WTC11 (cell line): ENCODE data around the gene SDR9C7.

Source experiments
- CBFB ChIP-seq: sonication (generic); formaldehyde crosslinking; IDR thresholded peaks from 2 replicates; pipeline ENCODE4 v1.8.1; 2022; ENCODE audit warnings: mild to moderate bottlenecking, low read depth, missing genetic modification reagents
- NR1H2 ChIP-seq: sonication (generic); formaldehyde crosslinking; IDR thresholded peaks from 2 replicates; pipeline ENCODE4 v1.9.0; 2021; ENCODE audit warnings: mild to moderate bottlenecking, moderate library complexity, missing genetic modification reagents
- RELA ChIP-seq: sonication (generic); formaldehyde crosslinking; IDR thresholded peaks from 2 replicates; pipeline ENCODE4 v1.8.1; 2022; ENCODE audit warnings: missing genetic modification reagents, mild to moderate bottlenecking, borderline replicate concordance
- ZNF263 ChIP-seq: sonication (generic); formaldehyde crosslinking; IDR thresholded peaks from 2 replicates; pipeline ENCODE4 v1.8.1; 2022; ENCODE audit warnings: low read depth, mild to moderate bottlenecking, moderate library complexity, missing genetic modification reagents
- TF ChIP-seq, protein P1 (sequence below): fragments of 200-600 bp; IDR thresholded peaks from 2 replicates; pipeline ENCODE4 v1.8.0; 2022; ENCODE audit warnings: antibody characterized with exemption
- TF ChIP-seq, protein P2 (sequence below): sonication (generic); formaldehyde crosslinking; IDR thresholded peaks from 2 replicates; pipeline ENCODE4 v1.8.1; 2023; ENCODE audit warnings: mild to moderate bottlenecking, missing genetic modification reagents
- TF ChIP-seq, protein P3 (sequence below): sonication (generic); formaldehyde crosslinking; IDR thresholded peaks from 2 replicates; pipeline ENCODE4 v1.8.0; 2023; ENCODE audit warnings: mild to moderate bottlenecking, missing genetic modification reagents

DNA sequence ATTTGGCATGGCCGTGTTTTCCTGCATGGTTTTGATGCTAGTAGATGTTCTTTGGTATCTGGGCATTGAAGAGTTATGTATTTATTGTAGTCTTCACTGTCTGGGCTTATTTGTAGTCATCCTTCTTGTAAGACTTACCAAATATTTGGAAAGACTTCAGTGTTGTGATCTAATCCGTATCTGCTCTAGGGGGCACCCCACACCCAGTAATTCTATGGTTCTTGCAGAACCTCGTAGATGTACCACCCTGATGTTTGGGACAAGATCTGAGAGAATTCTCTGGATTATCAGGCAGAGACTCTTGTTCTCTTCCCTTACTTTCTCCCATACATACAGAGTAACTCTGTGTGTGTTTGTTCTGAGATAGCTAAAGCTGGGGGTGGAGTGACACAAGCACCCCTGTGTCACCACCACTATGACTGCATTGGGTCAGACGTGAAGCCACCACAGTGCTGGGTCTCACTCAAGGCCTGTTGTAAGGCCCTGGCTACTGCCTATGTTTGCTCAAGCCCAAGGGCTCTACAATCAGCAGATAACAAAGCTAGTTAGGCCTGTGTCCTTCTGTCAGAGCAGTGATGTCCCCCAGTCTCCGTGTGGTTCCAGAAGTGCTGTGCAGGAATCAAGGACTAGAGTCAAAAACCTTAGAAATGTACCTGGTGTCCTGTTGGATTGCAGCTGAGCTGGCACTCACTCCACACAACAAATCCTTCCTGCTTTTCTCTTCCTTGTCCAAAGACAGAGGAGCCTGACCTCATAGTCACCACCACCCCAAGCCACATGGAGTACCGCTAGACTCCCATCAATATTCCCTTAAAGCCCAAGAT lies 13.6 kb upstream of the SDR9C7 start:
- TF ChIP-seq CBFB (CRISPR knock-in tag) (no peak), RELA (CRISPR knock-in tag) (no peak), ZNF263 (CRISPR knock-in tag) (no peak), NR1H2 (CRISPR knock-in tag) (no peak)
- TF ChIP-seq, protein P1, sequence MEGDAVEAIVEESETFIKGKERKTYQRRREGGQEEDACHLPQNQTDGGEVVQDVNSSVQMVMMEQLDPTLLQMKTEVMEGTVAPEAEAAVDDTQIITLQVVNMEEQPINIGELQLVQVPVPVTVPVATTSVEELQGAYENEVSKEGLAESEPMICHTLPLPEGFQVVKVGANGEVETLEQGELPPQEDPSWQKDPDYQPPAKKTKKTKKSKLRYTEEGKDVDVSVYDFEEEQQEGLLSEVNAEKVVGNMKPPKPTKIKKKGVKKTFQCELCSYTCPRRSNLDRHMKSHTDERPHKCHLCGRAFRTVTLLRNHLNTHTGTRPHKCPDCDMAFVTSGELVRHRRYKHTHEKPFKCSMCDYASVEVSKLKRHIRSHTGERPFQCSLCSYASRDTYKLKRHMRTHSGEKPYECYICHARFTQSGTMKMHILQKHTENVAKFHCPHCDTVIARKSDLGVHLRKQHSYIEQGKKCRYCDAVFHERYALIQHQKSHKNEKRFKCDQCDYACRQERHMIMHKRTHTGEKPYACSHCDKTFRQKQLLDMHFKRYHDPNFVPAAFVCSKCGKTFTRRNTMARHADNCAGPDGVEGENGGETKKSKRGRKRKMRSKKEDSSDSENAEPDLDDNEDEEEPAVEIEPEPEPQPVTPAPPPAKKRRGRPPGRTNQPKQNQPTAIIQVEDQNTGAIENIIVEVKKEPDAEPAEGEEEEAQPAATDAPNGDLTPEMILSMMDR: no peak
- TF ChIP-seq, protein P2, sequence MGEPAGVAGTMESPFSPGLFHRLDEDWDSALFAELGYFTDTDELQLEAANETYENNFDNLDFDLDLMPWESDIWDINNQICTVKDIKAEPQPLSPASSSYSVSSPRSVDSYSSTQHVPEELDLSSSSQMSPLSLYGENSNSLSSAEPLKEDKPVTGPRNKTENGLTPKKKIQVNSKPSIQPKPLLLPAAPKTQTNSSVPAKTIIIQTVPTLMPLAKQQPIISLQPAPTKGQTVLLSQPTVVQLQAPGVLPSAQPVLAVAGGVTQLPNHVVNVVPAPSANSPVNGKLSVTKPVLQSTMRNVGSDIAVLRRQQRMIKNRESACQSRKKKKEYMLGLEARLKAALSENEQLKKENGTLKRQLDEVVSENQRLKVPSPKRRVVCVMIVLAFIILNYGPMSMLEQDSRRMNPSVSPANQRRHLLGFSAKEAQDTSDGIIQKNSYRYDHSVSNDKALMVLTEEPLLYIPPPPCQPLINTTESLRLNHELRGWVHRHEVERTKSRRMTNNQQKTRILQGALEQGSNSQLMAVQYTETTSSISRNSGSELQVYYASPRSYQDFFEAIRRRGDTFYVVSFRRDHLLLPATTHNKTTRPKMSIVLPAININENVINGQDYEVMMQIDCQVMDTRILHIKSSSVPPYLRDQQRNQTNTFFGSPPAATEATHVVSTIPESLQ: no peak
- TF ChIP-seq, protein P3, sequence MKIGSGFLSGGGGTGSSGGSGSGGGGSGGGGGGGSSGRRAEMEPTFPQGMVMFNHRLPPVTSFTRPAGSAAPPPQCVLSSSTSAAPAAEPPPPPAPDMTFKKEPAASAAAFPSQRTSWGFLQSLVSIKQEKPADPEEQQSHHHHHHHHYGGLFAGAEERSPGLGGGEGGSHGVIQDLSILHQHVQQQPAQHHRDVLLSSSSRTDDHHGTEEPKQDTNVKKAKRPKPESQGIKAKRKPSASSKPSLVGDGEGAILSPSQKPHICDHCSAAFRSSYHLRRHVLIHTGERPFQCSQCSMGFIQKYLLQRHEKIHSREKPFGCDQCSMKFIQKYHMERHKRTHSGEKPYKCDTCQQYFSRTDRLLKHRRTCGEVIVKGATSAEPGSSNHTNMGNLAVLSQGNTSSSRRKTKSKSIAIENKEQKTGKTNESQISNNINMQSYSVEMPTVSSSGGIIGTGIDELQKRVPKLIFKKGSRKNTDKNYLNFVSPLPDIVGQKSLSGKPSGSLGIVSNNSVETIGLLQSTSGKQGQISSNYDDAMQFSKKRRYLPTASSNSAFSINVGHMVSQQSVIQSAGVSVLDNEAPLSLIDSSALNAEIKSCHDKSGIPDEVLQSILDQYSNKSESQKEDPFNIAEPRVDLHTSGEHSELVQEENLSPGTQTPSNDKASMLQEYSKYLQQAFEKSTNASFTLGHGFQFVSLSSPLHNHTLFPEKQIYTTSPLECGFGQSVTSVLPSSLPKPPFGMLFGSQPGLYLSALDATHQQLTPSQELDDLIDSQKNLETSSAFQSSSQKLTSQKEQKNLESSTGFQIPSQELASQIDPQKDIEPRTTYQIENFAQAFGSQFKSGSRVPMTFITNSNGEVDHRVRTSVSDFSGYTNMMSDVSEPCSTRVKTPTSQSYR (CRISPR knock-in tag): no peak
